ENCODE data around the gene SBNO2. TPM values are rescaled to one million over a fixed set of nuclear protein-coding genes. Genes with fewer than 3 reads are reported as not detected.

The SBNO2 gene
- total and polyA plus RNA-seq, 12 donors, result 12.6 to 61.3 (median 16.1) TPM

DNA sequence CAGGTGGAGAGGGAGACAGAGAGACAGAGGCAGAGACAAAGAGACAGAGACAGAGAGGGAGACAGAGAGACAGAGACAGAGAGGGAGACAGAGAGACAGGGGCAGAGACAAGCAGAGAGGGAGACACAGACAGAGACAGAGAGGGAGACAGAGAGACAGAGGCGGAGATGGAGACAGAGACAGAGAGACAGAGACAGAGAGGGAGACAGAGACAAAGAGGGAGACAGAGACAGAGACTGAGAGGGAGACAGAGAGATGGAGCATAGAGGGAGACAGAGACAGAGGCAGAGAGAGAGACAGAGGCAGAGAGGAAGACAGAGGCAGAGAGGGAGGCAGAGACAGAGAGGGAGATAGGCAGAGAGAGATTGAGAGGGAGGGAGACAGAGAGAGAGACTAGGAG, 29.3 kb downstream of the SBNO2 start:
- no peaks in the 10 kb centered on the region for H3K27me3 ChIP-seq
- no peak overlapping the region for H3K27ac ChIP-seq
- H3K36me3 ChIP-seq, result peaks cover 0 to 77% (median 7%) of the 10 kb centered on the region in 9 donors
- intact Hi-C loops (cut with DNase I), result no loop called here
- H3K4me3 ChIP-seq, result no peak overlapping the region
- H3K9me3 ChIP-seq, result no peaks in the 10 kb centered on the region
- peaks cover 0 to 2% (median 0%) of the 10 kb centered on the region in 9 donors for H3K4me1 ChIP-seq
- DNase-seq (no peak), ATAC-seq (no peak)
- TF ChIP-seq, protein P1, sequence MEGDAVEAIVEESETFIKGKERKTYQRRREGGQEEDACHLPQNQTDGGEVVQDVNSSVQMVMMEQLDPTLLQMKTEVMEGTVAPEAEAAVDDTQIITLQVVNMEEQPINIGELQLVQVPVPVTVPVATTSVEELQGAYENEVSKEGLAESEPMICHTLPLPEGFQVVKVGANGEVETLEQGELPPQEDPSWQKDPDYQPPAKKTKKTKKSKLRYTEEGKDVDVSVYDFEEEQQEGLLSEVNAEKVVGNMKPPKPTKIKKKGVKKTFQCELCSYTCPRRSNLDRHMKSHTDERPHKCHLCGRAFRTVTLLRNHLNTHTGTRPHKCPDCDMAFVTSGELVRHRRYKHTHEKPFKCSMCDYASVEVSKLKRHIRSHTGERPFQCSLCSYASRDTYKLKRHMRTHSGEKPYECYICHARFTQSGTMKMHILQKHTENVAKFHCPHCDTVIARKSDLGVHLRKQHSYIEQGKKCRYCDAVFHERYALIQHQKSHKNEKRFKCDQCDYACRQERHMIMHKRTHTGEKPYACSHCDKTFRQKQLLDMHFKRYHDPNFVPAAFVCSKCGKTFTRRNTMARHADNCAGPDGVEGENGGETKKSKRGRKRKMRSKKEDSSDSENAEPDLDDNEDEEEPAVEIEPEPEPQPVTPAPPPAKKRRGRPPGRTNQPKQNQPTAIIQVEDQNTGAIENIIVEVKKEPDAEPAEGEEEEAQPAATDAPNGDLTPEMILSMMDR (IDR thresholded peaks at IDR 0.05), result no peak
- WGBS, 2 donors, result 100% methylated on average over 1 of the region's 1 CpG

DNA sequence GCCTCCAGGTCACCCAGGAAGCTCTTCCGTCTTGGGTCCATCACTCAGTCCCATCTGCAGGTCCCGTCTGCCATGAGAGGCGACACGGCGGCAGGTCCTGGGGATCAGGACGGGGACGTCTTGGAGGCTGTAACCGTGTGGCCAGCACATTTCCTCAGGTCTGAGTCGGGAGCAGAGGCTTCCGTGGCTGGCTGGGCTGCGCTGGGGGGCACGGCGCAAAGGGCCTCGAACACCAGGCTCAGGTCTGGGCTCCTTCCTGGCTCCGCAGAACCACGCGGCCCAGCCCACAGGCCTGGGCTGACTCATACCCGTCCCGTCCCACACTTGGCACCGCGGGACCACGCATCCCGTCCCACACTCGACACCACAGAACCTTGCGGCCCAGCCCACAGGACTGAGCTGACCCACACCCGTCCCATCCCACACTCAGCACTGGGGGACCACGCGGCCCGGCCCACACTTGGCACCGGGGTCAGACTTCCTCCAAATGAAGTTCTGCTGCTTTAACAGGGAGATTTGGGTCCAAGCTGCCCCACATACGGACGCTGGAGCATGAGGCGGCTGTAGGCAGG, 30.2 kb downstream of the SBNO2 start:
- intact Hi-C loops (cut with DNase I), result no loop called here
- Histone ChIP-seq H3K4me3 (no peak overlapping the region), H3K27me3 (no peaks in the 10 kb centered on the region), H3K27ac (no peak overlapping the region), H3K4me1 (no peaks in the 10 kb centered on the region), H3K36me3 (peaks cover 0 to 77% (median 7%) of the 10 kb centered on the region in 9 donors), H3K9me3 (no peaks in the 10 kb centered on the region)
- DNase-seq (no peak), ATAC-seq (peak in 1 of 8 donors; percentile 4)
- TF ChIP-seq, protein P1 (IDR thresholded peaks at IDR 0.05), result no peak
- WGBS, 2 donors, result 96 to 98% methylated on average over 33 of the region's 33 CpGs

DNA sequence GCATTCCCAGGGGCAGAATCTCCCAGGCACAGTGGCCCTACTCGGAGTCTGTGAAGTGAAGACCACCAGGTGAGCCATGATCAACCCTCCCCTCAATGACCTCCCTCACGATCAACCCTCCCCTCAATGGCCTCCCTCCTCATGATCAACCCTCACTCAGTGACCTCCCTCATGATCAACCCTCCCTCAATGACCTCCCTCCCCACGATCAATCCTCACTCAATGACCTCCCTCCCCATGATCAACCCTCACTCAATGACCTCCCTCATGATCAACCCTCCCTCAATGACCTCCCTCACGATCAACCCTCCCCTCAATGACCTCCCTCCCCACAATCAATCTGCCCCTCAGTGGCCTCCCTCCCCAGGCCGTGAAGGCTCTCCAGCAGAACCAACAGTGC, 32.1 kb downstream of the SBNO2 start:
- no peak overlapping the region for H3K4me3 ChIP-seq
- no peaks in the 10 kb centered on the region for H3K27me3 ChIP-seq
- H3K36me3 ChIP-seq, result peaks cover 0 to 69% (median 7%) of the 10 kb centered on the region in 9 donors
- 90 to 91% methylated on average over 5 of the region's 5 CpGs for WGBS, 2 donors
- ATAC-seq (peak in 7 of 8 donors; percentile 12 to 63 (median 37)), DNase-seq (no peak)
- no peaks in the 10 kb centered on the region for H3K4me1 ChIP-seq
- H3K9me3 ChIP-seq, result no peaks in the 10 kb centered on the region
- TF ChIP-seq, protein P1 (IDR thresholded peaks at IDR 0.05), result no peak
- no peak overlapping the region for H3K27ac ChIP-seq
- intact Hi-C loops (cut with DNase I), result no loop called here

DNA sequence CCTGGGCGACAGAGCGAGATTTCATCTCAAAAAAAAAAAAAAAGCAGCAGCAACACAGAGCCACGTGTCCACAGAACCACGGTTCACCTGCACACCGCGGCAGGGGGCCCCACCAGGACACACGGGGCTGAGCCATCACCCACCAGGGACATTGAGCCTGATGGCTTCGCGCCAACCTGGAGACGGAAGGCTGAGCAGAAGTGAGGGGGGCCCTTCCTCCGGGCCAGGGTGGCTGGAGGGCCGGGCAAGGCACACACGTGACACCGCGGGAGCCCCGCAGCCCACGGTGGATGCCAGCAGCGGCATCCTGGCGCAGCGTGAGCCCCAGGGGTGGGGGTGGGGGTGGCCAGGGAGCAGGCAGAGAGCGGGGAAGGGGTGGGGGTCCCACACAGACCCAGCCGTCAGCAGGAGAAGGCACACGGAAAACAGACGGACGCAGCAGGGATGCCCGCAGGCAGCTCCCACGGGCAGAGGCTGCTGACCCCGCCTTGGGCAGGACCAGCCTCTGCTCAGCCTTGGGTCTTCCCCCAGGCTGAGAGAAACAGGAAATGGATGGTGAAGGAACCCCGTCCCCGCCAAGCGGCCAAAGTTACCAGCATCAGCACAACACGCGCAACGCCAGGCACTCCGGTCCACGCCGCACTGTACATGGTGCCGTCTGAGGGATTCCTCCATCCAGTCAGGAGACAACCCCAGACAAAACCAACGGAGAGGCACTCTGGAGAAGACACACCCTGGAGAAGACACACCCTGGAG, 33.6 kb downstream of the SBNO2 start:
- Histone ChIP-seq H3K4me3 (no peak overlapping the region), H3K36me3 (peaks cover 0 to 68% (median 7%) of the 10 kb centered on the region in 9 donors), H3K27ac (no peak overlapping the region), H3K4me1 (peaks cover 0 to 15% (median 10%) of the 10 kb centered on the region in 9 donors), H3K9me3 (no peaks in the 10 kb centered on the region), H3K27me3 (no peaks in the 10 kb centered on the region)
- WGBS, 2 donors, result 96 to 97% methylated on average over 39 of the region's 39 CpGs
- TF ChIP-seq, protein P1 (IDR thresholded peaks at IDR 0.05), result no peak
- DNase-seq (no peak), ATAC-seq (peak in 1 of 8 donors; percentile 5)
- intact Hi-C loops (cut with DNase I), result no loop called here

Data from heart right ventricle (tissue), 16 donors.